Right lung (tissue), 5 donors: Measurements from ENCODE around the gene NR3C2. TPM values are rescaled to one million over a fixed set of nuclear protein-coding genes. Genes with fewer than 3 reads are reported as not detected.
A peak's percentile ranks its signal among the peaks of the same experiment; 100 is the strongest.

Experiments used
- DNase-seq, 2 donors: peaks; one replicate each; pipeline ENCODE4 v3.0.0-alpha.2; 2013
- polyA plus RNA-seq, 5 donors: library from polyadenylated mRNA; unstranded; fragments of 120-200 nt; gene quantifications; one replicate each; pipeline versions ENCODE4 v1.2.1 to v1.2.3, GENCODE V29; 2013; ENCODE audit warnings: inconsistent platforms in 1 of 5, low replicate concordance in 1 of 5; ENCODE audit not compliant: insufficient read length in 5 of 5, insufficient read depth in 1 of 5

NR3C2 gene
- polyA plus RNA-seq, 5 donors, result 10.7 to 21.4 (median 18.0) TPM

- peak; percentile 67 to 68 for DNase-seq
Observed at GRCh38 chr4:148312956-148313490, 129.2 kb downstream of the NR3C2 start.

GRCh38 chr4:148311526-148311925 is 130.7 kb downstream of the NR3C2 start:
- no peak for DNase-seq

GRCh38 chr4:148310756-148311155 is 131.5 kb downstream of the NR3C2 start:
- DNase-seq, result no peak

GRCh38 chr4:148305751-148306150 is 136.5 kb downstream of the NR3C2 start:
- DNase-seq, result no peak

- DNase-seq, result no peak
Observed at GRCh38 chr4:148302416-148302815, 139.8 kb downstream of the NR3C2 start.

- no peak for DNase-seq
Observed at GRCh38 chr4:148300877-148301276, 141.3 kb downstream of the NR3C2 start.

- no peak for DNase-seq
Observed at GRCh38 chr4:148299337-148299736, 142.9 kb downstream of the NR3C2 start.

DNA sequence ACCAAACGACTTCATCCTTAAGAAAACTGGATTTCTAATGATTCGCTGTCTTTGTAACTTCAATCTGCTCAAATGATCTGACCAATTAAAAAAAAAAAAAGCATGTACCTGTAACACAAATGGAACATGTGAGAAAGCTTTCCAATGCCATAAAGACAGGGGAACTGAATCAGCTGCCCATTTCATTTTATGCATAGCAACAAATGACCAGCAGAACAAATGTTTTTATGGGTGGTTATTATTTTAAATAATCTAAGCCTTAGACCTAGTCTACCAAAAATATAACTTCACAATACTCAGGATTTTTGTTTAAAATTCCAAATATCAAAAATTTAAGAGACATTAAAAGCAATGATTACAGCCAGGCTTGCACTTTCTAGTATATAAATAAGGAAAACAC is 145.7 kb downstream of the NR3C2 start:
- no peak for DNase-seq

DNA sequence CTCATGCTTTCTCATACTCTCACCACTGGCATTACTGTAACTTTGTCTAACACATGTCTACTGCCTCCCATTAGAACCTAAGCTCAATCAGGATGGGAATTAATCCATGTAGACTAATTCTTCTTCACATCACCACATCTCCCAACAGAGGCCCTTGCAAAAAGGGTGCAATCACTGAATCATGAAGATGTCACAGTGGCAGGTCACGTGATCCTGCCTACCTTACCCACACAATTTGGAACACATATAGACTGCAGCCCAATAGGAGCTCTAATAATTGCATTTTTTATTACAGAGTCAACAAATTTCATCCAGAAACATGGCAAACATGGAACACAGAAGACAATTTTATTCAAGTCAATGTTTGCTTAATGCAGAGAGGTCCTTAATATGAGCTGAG is 146.6 kb downstream of the NR3C2 start:
- DNase-seq, result no peak

DNA sequence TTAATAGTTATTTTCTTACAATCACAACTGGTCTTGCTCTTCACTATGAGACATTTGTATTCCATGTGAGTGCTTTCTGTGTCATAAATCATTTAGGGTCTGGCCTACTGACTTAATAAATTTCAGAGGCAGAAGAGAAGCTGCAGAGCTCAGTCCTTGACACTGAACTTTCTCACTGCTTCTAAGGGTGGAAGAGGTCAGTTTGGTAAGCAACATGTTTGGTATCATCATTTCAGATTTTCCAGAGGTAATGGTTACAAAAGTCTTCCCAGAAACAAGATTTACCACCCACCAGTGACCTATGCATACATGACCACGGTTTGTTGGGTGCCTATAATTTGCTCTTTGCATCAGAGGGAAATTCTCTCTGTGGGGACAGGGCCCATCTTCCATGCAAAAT is 148.6 kb downstream of the NR3C2 start:
- no peak for DNase-seq

GRCh38 chr4:148292686-148293085 is 149.5 kb downstream of the NR3C2 start:
- no peak for DNase-seq

DNA sequence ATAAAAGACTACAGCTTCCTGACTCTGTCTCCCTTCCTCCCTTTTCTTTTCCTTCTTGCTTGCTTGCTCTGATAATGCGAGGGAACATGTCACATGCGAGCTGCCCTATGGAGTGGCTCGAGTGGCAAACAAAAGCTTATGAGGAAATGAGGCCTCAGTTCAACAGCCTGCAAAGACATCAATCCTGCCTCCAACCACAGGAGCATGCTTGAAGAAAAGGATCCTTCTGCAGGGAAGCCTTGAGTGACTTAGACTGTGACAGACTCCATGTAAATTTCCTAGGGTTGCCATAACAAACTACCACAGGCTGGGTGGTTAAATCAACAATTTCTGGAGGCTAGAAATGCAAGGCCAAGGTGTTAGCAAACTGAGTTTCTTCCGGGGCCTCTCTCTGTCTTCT is 152.5 kb downstream of the NR3C2 start:
- no peak for DNase-seq

DNA sequence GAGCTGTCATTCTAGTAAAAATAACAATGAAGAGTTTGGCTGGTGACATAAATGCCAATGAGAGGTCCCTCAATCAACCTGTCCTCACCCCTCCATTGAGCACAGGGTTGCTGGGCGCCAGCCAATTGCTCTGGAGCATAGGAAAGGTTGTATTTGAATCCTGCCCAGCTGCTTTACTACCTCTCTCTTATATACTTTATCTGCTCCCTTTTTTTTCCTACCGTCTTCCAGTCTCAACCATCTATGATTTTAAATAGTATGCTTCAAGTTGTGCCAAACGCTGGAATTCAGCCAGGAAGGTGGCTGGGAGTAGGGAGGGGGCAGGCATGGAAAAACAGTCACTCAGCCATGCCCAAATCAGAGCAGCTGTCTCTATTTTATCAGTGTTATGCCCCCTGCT is 153.8 kb downstream of the NR3C2 start:
- no peak for DNase-seq

DNA sequence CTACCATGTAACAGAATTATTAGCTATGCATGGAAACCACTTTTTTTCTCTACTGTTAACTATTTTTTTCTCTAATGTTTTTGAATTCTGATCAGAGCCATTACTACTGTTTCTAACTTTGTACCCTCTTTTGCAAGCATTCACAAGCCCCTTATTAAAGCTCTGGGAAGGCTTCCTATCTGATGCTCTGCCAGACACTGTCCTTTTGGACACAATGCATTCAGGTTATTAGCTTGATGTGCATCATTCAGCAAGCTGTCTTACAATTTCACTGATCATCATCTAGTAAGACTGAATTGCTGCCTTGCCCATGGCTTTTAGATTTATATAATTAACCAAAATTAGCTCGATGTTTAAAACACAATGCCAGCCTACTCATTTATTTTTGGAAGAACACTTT is 155.1 kb downstream of the NR3C2 start:
- DNase-seq, result no peak

GRCh38 chr4:148286012-148286411 is 156.2 kb downstream of the NR3C2 start:
- peak in 1 of 2 donors; percentile 55 for DNase-seq

DNA sequence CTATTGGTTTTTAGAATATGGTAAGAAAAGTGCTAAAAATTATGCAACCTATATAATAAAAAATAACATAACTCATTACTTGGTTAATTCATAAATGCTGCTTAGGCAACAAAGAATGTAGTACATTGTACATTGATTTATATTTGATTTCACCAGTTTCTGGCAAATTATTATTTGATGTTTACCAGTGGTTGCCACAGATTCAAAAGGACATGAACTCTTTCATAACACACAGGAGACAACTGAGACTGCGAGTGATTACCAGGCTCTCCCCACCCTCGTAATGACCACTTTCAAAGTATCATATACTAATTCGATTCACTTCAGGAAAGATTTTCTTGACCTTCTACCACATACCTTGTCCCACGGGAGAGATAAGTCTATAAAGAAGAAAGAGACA is 158.5 kb downstream of the NR3C2 start:
- no peak for DNase-seq

DNA sequence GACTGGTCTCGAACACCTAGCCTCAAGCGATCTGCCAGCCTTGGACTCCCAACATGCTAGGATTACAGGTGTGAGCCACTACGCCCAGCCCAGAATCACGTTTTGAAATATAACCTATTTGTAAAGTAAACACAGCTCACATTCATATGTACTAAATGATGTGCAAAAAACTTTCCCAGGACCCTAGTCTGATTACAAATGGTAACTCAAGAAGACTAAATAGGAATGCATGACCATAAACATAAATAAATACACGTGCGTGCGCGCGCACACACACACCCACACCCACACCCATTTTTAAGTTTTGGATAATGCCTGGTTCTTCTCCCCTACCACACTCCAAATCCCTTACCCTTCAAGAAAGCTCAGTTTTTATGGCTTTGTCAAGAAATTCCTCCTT is 163.9 kb downstream of the NR3C2 start:
- no peak for DNase-seq

DNA sequence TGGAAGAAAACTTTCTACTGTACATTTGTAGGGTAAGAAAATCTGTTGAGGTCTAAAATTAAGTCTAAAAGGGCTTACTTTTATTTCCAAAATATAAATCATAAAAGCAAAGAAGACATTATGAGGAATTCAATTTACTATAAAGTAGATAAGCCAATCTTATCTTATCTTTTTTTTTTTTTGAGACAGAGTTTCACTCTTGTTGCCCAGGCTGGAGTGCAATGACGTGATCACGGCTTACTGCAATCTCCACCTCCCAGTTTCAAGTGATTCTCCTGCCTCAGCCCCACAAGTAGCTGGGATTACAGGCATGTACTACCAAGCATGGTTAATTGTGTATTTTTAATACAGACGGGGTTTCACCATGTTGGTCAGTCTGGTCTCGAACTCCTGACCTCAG is 166.9 kb downstream of the NR3C2 start:
- no peak for DNase-seq

GRCh38 chr4:148273501-148273986 is 168.7 kb downstream of the NR3C2 start:
- DNase-seq, result no peak

GRCh38 chr4:148271166-148271565 is 171.0 kb downstream of the NR3C2 start:
- DNase-seq, result no peak

- no peak for DNase-seq
Observed at GRCh38 chr4:148270630-148271029, 171.6 kb downstream of the NR3C2 start.

- DNase-seq, result no peak
Observed at GRCh38 chr4:148268835-148269234, 173.4 kb downstream of the NR3C2 start.

- no peak for DNase-seq
Observed at GRCh38 chr4:148266921-148267320, 175.3 kb downstream of the NR3C2 start.

- no peak for DNase-seq
Observed at GRCh38 chr4:148266240-148266639, 176.0 kb downstream of the NR3C2 start.

DNA sequence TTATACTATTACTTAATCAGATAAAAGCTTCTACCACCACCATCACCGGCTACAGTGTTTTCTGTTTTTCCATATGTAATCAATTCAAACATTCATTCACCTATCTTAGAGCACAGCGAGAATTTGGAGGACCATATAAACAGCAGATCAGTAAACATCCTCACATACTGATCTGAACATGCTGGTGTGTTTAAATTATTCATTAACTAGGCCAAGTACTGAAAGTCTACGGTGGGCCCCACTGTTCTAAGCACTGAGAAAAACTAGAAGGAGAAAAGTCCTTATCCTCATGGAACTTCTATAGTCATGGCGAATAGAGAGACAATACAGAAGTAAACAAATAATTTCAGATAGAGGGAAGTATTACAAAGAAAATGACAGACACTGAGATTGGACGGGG is 176.6 kb downstream of the NR3C2 start:
- no peak for DNase-seq
